ENCODE measurements around the gene KANK3.

DNA sequence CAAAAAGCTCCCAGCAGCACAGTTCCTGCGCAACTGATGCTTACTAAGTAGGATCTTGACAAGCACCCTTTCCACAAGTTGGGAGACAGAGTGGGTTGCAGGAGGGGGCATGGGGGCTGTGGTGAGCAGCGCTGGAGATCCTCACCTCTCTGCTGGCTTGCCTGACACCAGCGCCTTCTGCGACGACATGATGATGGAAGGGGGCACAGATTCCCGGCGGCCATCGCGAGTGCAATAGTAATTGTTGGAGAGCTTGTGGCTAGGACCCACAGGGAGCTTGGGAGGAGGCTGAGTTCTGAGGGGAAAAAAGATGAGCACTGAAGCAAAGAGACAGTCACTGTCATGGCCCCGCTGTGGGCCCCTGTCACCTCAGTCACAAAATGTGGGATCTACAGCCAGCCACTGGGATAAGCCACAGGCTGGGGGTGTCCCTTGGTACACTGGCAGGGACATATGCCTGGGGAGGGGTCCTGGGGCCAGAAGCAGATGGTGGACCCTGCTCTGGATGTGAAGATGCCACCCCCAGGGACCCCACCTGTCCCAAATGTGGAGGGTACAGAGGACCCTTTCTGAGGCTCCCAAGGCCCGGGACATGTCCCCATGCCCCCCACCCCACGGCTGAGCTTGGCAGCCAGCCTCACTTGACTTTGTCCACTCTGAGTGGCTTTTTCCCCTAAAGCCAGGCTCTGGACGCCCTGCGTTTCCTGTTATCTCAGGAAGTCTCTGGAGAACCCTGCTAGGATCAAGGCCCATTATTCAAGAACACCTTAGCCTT lies 26.5 kb downstream of the KANK3 start:
- TF ChIP-seq, protein P1, sequence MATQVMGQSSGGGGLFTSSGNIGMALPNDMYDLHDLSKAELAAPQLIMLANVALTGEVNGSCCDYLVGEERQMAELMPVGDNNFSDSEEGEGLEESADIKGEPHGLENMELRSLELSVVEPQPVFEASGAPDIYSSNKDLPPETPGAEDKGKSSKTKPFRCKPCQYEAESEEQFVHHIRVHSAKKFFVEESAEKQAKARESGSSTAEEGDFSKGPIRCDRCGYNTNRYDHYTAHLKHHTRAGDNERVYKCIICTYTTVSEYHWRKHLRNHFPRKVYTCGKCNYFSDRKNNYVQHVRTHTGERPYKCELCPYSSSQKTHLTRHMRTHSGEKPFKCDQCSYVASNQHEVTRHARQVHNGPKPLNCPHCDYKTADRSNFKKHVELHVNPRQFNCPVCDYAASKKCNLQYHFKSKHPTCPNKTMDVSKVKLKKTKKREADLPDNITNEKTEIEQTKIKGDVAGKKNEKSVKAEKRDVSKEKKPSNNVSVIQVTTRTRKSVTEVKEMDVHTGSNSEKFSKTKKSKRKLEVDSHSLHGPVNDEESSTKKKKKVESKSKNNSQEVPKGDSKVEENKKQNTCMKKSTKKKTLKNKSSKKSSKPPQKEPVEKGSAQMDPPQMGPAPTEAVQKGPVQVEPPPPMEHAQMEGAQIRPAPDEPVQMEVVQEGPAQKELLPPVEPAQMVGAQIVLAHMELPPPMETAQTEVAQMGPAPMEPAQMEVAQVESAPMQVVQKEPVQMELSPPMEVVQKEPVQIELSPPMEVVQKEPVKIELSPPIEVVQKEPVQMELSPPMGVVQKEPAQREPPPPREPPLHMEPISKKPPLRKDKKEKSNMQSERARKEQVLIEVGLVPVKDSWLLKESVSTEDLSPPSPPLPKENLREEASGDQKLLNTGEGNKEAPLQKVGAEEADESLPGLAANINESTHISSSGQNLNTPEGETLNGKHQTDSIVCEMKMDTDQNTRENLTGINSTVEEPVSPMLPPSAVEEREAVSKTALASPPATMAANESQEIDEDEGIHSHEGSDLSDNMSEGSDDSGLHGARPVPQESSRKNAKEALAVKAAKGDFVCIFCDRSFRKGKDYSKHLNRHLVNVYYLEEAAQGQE (IDR thresholded peaks at IDR 0.05; ENCODE audit: insufficient read depth in 1 of 2, low read depth in 2 of 2, low read length in 2 of 2) = no peak
- TF ChIP-seq POLR2AphosphoS5 (IDR thresholded peaks at IDR 0.05; ENCODE audit: low read depth, low read length) = no peak
